ENCODE measurements around the gene QPCTL. TPM values are rescaled to one million over a fixed set of nuclear protein-coding genes. Genes with fewer than 3 reads are reported as not detected.

QPCTL gene
- total and polyA plus RNA-seq, 9 of the 15 experiments (the other 6 are each of a cell fraction or from before 2014, with no cell fraction given): 0.99 to 31.3 (median 12.7) TPM

- H3K4me3 ChIP-seq: peak overlapping the region; percentile 47
- no peaks in the 10 kb centered on the region for H3K9me3 ChIP-seq (replicated peaks; ENCODE audit: control insufficient read depth, insufficient read depth, low read depth, low read length)
- ATAC-seq (peak; percentile 1; the same call in 2 of the 3 replicates), FAIRE-seq (peak; percentile 11), DNase-seq (ENCODE audit: extremely low read depth in 1 of 4, low spot score in 3 of 4) (no peak)
- peaks cover 71% of the 10 kb centered on the region for H3K79me2 ChIP-seq (ENCODE audit: control insufficient read depth, insufficient read depth, low read length)
- POLR2A ChIA-PET: interaction anchor here (0.6 to 5.9 kb wide), 17 partner anchors 9 to 1102 kb away, joined by 3 to 46 read pairs (median 4); partner anchors contain the start of genes FBXO46, GIPR, MEIOSIN and QPCTL
- BruUV-seq (replicated peaks): TSS peak; percentile 92
- intact Hi-C loops (cut with micrococcal nuclease) (loop anchor here (1.0 kb wide), 1 partner anchor 52 kb away; no protein-coding TSS in a partner anchor), in situ Hi-C loops (cut with MboI) (no loop called here)
- peak overlapping the region; percentile 81 for H3K4me2 ChIP-seq (ENCODE audit: insufficient read depth, low read length)
- H3K9me1 ChIP-seq (ENCODE audit: control insufficient read depth, insufficient read depth, low read length): no peaks in the 10 kb centered on the region
- H4K20me1 ChIP-seq (replicated peaks; ENCODE audit: control insufficient read depth, insufficient read depth, low read length): no peaks in the 10 kb centered on the region
- CTCF ChIA-PET (ENCODE audit: low intra/inter-chr PET ratio): no interaction called here
- peak overlapping the region; percentile 70 for H2AFZ ChIP-seq (ENCODE audit: low read depth, low read length)
- no peaks in the 10 kb centered on the region for H3K27me3 ChIP-seq (ENCODE audit: control insufficient read depth in 2 of 2, insufficient read depth in 2 of 2, low read length in 2 of 2)
- WGBS (ENCODE audit: insufficient coverage, low coverage, missing lambda C conversion rate): 31% methylated on average over 12 of the region's 12 CpGs
- peak overlapping the region; percentile 95 for H3K27ac ChIP-seq (ENCODE audit: extremely low read depth, low read depth, low read length)
- peaks cover 22 to 30% of the 10 kb centered on the region in 2 experiments for H3K4me1 ChIP-seq (replicated peaks in 1 of 2; ENCODE audit: control insufficient read depth in 2 of 2, insufficient read depth in 2 of 2, low read length in 2 of 2)
- peak overlapping the region; percentile 91 for H3K9ac ChIP-seq (ENCODE audit: insufficient read depth in 1 of 2, low read depth in 2 of 2, low read length in 2 of 2)
- peaks cover 35% of the 10 kb centered on the region; the same call in 2 of the 3 replicates for H3K36me3 ChIP-seq (ENCODE audit: control insufficient read depth, insufficient read depth, low read length)
- TF ChIP-seq TGIF2 (CRISPR knock-in tag; IDR thresholded peaks at IDR 0.05) (no peak), C11orf30 (IDR thresholded peaks at IDR 0.05; ENCODE audit: low read depth) (no peak), HEY1 (CRISPR knock-in tag; IDR thresholded peaks at IDR 0.05; ENCODE audit: borderline replicate concordance) (no peak), CHAMP1 (IDR thresholded peaks at IDR 0.05) (no peak), ZC3H4 (CRISPR knock-in tag; IDR thresholded peaks at IDR 0.05; ENCODE audit: borderline replicate concordance) (peak; percentile 67; the same call in 1 of the 2 replicates), ATF7 (IDR thresholded peaks at IDR 0.05) (no peak), ZNF507 (tag; conservative IDR thresholded peaks at IDR 0.05) (no peak), ZNF239 (CRISPR knock-in tag; IDR thresholded peaks at IDR 0.05) (no peak), ARHGAP35 (IDR thresholded peaks at IDR 0.05; ENCODE audit: partially characterized antibody) (no peak), UBTF (IDR thresholded peaks at IDR 0.05; ENCODE audit: borderline replicate concordance in 1 of 2, low read depth in 2 of 2, low read length in 2 of 2) (no peak), SMAD3 (CRISPR knock-in tag; conservative IDR thresholded peaks at IDR 0.05) (no peak), ZNF354B (CRISPR knock-in tag; IDR thresholded peaks at IDR 0.05) (no peak), PHF8 (IDR thresholded peaks at IDR 0.05; ENCODE audit: borderline replicate concordance, low read length) (0 out of 2 replicates have a peak, but pooled peaks have one; percentile 24), GABPA (tag; conservative IDR thresholded peaks at IDR 0.05; ENCODE audit: low read depth) (0 out of 2 replicates have a peak, but pooled peaks have one; percentile 7), KHSRP (IDR thresholded peaks at IDR 0.05) (no peak), ZZZ3 (IDR thresholded peaks at IDR 0.05) (no peak), NFE2L1 (tag; IDR thresholded peaks at IDR 0.05; ENCODE audit: borderline replicate concordance, low read depth) (no peak)
Observed at GRCh38 chr19:45717983-45718650, 25.7 kb downstream of the QPCTL start.

All from K562 (cell line).